Measurements from ENCODE around the gene ZNF862. TPM values are rescaled to one million over a fixed set of nuclear protein-coding genes. Genes with fewer than 3 reads are reported as not detected.

Gene ZNF862
- total RNA-seq, 2 donors from 2014 or later: 8.3 to 15.6 TPM

- no peaks in the 10 kb centered on the region for H3K4me1 ChIP-seq (ENCODE audit: control insufficient read depth, insufficient read depth, low read length)
- Mint-ChIP-seq H3K9me3 (no peaks in the 10 kb centered on the region), H3K27me3 (ENCODE audit: insufficient read depth) (peaks cover 23% of the 10 kb centered on the region), H3K4me3 (no peak overlapping the region), H3K4me1 (no peaks in the 10 kb centered on the region), H3K27ac (no peak overlapping the region), H3K36me3 (ENCODE audit: low read depth) (no peaks in the 10 kb centered on the region)
- no peak overlapping the region for H3K9ac ChIP-seq (ENCODE audit: extremely low read depth, low read length, poor library complexity, severe bottlenecking)
- H3K27me3 ChIP-seq (ENCODE audit: control insufficient read depth, insufficient read depth, low read length, poor library complexity, severe bottlenecking): peaks cover 17% of the 10 kb centered on the region
- no peak for TF ChIP-seq CTCF (conservative IDR thresholded peaks at IDR 0.05)
- no peaks in the 10 kb centered on the region for H3K36me3 ChIP-seq (ENCODE audit: control insufficient read depth, insufficient read depth, low read length)
- H3K9me3 ChIP-seq (ENCODE audit: control insufficient read depth, low read length): no peaks in the 10 kb centered on the region
- WGBS, 2 experiments (ENCODE audit: insufficient coverage in 1 of 2, insufficient read length in 1 of 2): 89 to 91% methylated on average over 5 to 16 of the region's 16 CpGs
- peak; percentile 28 for DNase-seq
- no peak overlapping the region for H3K27ac ChIP-seq (ENCODE audit: low read depth, low read length)
- no peak overlapping the region for H3K4me3 ChIP-seq (ENCODE audit: low read length)
Observed at GRCh38 chr7:149877890-149878522, 39.8 kb downstream of the ZNF862 start.

DNA sequence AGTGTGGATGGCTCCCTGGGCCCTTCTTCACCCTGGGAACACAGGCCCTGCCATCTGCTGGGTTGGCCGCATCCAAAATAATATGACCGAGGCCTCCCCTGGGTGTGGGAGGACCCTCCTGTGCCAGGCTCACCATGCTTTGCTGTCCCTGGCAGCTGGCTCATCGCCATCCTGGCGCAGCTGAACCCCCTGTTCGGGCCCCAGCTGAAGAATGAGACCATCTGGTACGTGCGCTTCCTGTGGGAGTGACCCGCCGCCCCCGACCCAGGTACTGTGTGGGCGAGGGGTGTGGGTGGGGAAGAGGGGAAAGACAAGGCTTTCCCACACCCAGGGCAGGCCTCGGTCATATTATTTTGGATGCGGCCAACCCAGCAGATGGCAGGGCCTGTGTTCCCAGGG is 40.3 kb downstream of the ZNF862 start:
- no peaks in the 10 kb centered on the region for H3K36me3 ChIP-seq (ENCODE audit: control insufficient read depth, insufficient read depth, low read length)
- H3K9ac ChIP-seq (ENCODE audit: extremely low read depth, low read length, poor library complexity, severe bottlenecking): no peak overlapping the region
- H3K36me3 Mint-ChIP-seq (ENCODE audit: low read depth): no peaks in the 10 kb centered on the region
- no peaks in the 10 kb centered on the region for H3K9me3 ChIP-seq (ENCODE audit: control insufficient read depth, low read length)
- no peak for TF ChIP-seq CTCF (conservative IDR thresholded peaks at IDR 0.05)
- peaks cover 5% of the 10 kb centered on the region for H3K4me1 Mint-ChIP-seq
- no peak overlapping the region for H3K4me3 ChIP-seq (ENCODE audit: low read length)
- no peak overlapping the region for H3K27ac ChIP-seq (ENCODE audit: low read depth, low read length)
- no peaks in the 10 kb centered on the region for H3K9me3 Mint-ChIP-seq
- no peak overlapping the region for H3K27ac Mint-ChIP-seq
- peaks cover 23% of the 10 kb centered on the region for H3K27me3 Mint-ChIP-seq (ENCODE audit: insufficient read depth)
- no peak overlapping the region for H3K4me3 Mint-ChIP-seq
- 88 to 90% methylated on average over 8 to 13 of the region's 13 CpGs for WGBS, 2 experiments (ENCODE audit: insufficient coverage in 1 of 2, insufficient read length in 1 of 2)
- peaks cover 17% of the 10 kb centered on the region for H3K27me3 ChIP-seq (ENCODE audit: control insufficient read depth, insufficient read depth, low read length, poor library complexity, severe bottlenecking)
- H3K4me1 ChIP-seq (ENCODE audit: control insufficient read depth, insufficient read depth, low read length): no peaks in the 10 kb centered on the region
- DNase-seq: peak; percentile 28

DNA sequence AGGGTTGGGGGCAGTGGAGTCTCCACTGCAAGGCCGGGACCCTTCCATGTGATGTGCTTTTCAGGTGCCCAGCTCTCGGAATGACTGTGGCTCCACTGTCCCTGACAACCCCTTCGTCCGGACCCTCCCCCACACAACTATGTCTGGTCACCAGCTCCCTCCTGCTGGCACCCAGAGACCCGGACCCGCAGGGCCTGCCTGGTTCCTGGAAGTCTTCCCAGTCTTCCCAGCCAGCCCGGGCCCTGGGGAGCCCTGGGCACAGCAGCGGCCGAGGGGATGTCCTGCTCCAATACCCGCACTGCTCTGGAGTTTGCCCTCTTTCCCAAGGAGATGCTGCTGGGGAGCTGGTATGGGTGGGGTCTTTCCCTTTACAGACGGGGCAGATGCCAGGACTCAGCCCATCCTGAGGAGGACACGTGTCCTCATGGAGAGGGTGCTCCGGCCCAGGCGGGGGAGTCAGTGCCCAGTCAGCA is 41.1 kb downstream of the ZNF862 start:
- Histone ChIP-seq H3K4me1 (ENCODE audit: control insufficient read depth, insufficient read depth, low read length) (no peaks in the 10 kb centered on the region), H3K27ac (ENCODE audit: low read depth, low read length) (no peak overlapping the region), H3K27me3 (ENCODE audit: control insufficient read depth, insufficient read depth, low read length, poor library complexity, severe bottlenecking) (peaks cover 14% of the 10 kb centered on the region), H3K36me3 (ENCODE audit: control insufficient read depth, insufficient read depth, low read length) (no peaks in the 10 kb centered on the region), H3K9me3 (ENCODE audit: control insufficient read depth, low read length) (no peaks in the 10 kb centered on the region), H3K9ac (ENCODE audit: extremely low read depth, low read length, poor library complexity, severe bottlenecking) (no peak overlapping the region), H3K4me3 (ENCODE audit: low read length) (no peak overlapping the region)
- 90 to 94% methylated on average over 4 to 14 of the region's 14 CpGs for WGBS, 2 experiments (ENCODE audit: insufficient coverage in 1 of 2, insufficient read length in 1 of 2)
- Mint-ChIP-seq H3K27ac (no peak overlapping the region), H3K4me3 (no peak overlapping the region), H3K27me3 (ENCODE audit: insufficient read depth) (peaks cover 19% of the 10 kb centered on the region), H3K4me1 (peaks cover 12% of the 10 kb centered on the region), H3K9me3 (no peaks in the 10 kb centered on the region), H3K36me3 (ENCODE audit: low read depth) (no peaks in the 10 kb centered on the region)
- no peak for TF ChIP-seq CTCF (conservative IDR thresholded peaks at IDR 0.05)
- peak; percentile 26 for DNase-seq

All from endodermal cell (in vitro differentiated cells).